ENCODE data around the gene PLPP3.

- TF ChIP-seq, protein P1, sequence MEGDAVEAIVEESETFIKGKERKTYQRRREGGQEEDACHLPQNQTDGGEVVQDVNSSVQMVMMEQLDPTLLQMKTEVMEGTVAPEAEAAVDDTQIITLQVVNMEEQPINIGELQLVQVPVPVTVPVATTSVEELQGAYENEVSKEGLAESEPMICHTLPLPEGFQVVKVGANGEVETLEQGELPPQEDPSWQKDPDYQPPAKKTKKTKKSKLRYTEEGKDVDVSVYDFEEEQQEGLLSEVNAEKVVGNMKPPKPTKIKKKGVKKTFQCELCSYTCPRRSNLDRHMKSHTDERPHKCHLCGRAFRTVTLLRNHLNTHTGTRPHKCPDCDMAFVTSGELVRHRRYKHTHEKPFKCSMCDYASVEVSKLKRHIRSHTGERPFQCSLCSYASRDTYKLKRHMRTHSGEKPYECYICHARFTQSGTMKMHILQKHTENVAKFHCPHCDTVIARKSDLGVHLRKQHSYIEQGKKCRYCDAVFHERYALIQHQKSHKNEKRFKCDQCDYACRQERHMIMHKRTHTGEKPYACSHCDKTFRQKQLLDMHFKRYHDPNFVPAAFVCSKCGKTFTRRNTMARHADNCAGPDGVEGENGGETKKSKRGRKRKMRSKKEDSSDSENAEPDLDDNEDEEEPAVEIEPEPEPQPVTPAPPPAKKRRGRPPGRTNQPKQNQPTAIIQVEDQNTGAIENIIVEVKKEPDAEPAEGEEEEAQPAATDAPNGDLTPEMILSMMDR (IDR thresholded peaks at IDR 0.05) = no peak
- no peak for TF ChIP-seq POLR2AphosphoS5 (IDR thresholded peaks at IDR 0.05; ENCODE audit: insufficient read depth in 1 of 2, low read depth in 1 of 2)
Observed at GRCh38 chr1:56493826-56494225, 85.5 kb downstream of the PLPP3 start.
